Muscle of leg (tissue), 16 donors: ENCODE data around the gene SIN3A. TPM values are rescaled to one million over a fixed set of nuclear protein-coding genes. Genes with fewer than 3 reads are reported as not detected.
"Not testable (repeated sequence)": the region's sequence is repeated elsewhere in the genome, so short reads cannot be mapped to it uniquely, and the experiment has no call there.

Experiments
- DNase-seq: peaks from one replicate; pipeline ENCODE4 v3.0.0; 2013
- H3K27ac ChIP-seq: one replicate; pipeline ENCODE4 v1.5.1; 2013; ENCODE audit warnings: mild to moderate bottlenecking, low read length, control low read depth
- H3K27me3 ChIP-seq: one replicate; pipeline ENCODE4 v1.6.1; 2013; ENCODE audit warnings: low read length; ENCODE audit not compliant: control insufficient read depth, insufficient read depth
- H3K36me3 ChIP-seq: one replicate; pipeline ENCODE4 v1.6.1; 2013; ENCODE audit warnings: low read length; ENCODE audit not compliant: control insufficient read depth, insufficient read depth
- H3K4me1 ChIP-seq: one replicate; pipeline ENCODE4 v1.6.1; 2013; ENCODE audit warnings: low read length; ENCODE audit not compliant: control insufficient read depth, insufficient read depth
- H3K4me3 ChIP-seq: one replicate; pipeline ENCODE4 v1.5.1; 2013; ENCODE audit warnings: low read length, control low read depth
- H3K9me3 ChIP-seq: replicated peaks from 2 replicates; pipeline ENCODE4 v1.6.1; 2013; ENCODE audit warnings: low read depth, low read length; ENCODE audit not compliant: control insufficient read depth
- WGBS: methylation state at CpG from one replicate; pipeline ENCODE4 v1.1.5; 2013; ENCODE audit warnings: missing lambda C conversion rate; ENCODE audit not compliant: insufficient coverage; 5-methylcytosine and 5-hydroxymethylcytosine counted together
- long read RNA-seq, 11 donors: transcript quantifications; one replicate each; lab custom pipeline, GENCODE V29; 2026
- polyA plus RNA-seq, 8 donors: library from polyadenylated mRNA; unstranded; fragments of 120-200 nt; gene quantifications; one replicate each; pipeline versions ENCODE4 v1.2.1 to v1.2.3, GENCODE V29; 2013; ENCODE audit warnings: inconsistent platforms in 1 of 8, low replicate concordance in 1 of 8; ENCODE audit not compliant: insufficient read length in 8 of 8, insufficient read depth in 1 of 8
- total RNA-seq: library from RNA; stranded (reverse); fragments of 120-200 nt; gene quantifications from one replicate; pipeline ENCODE4 v1.2.4, GENCODE V29; 2013

SIN3A gene
- total RNA-seq = 21.8 TPM
- 10 to 100 TPM; 26.1 to 36.6 (median 30.6) TPM for polyA plus RNA-seq
- long read RNA-seq, donor 1 = 0 reads
- long read RNA-seq, donor 2 = 0 reads
- long read RNA-seq, donor 3, partial matches to known transcripts = 7 of 7 reads
- long read RNA-seq, donor 3, other reads (novel, unspliced or antisense) = 0 of 7 reads
- long read RNA-seq, donor 4, partial matches to known transcripts = 7 of 7 reads
- long read RNA-seq, donor 4, other reads (novel, unspliced or antisense) = 0 of 7 reads
- long read RNA-seq, donor 5, full-length matches to known transcripts = 6 of 14 reads
- long read RNA-seq, donor 5, partial matches to known transcripts = 8 of 14 reads
- long read RNA-seq, donor 5, other reads (novel, unspliced or antisense) = 0 of 14 reads
- long read RNA-seq, donor 6, full-length matches to known transcripts = 4 of 9 reads
- long read RNA-seq, donor 6, partial matches to known transcripts = 5 of 9 reads
- long read RNA-seq, donor 6, other reads (novel, unspliced or antisense) = 0 of 9 reads
- long read RNA-seq, donor 7, partial matches to known transcripts = 0 of 2 reads
- long read RNA-seq, donor 7, other reads (novel, unspliced or antisense) = 0 of 2 reads
- long read RNA-seq, donor 8, full-length matches to known transcripts = 2 of 2 reads
- long read RNA-seq, donor 8, partial matches to known transcripts = 0 of 2 reads
- long read RNA-seq, donor 8, other reads (novel, unspliced or antisense) = 0 of 2 reads
- long read RNA-seq, donor 9, full-length matches to known transcripts = 7 of 7 reads
- long read RNA-seq, donor 9, partial matches to known transcripts = 0 of 7 reads
- long read RNA-seq, donor 9, other reads (novel, unspliced or antisense) = 0 of 7 reads
- long read RNA-seq, donor 10, full-length matches to known transcripts = 4 of 9 reads
- long read RNA-seq, donor 10, partial matches to known transcripts = 5 of 9 reads
- long read RNA-seq, donor 10, other reads (novel, unspliced or antisense) = 0 of 9 reads
- long read RNA-seq, donor 11, partial matches to known transcripts = 0 of 2 reads
- long read RNA-seq, donor 11, other reads (novel, unspliced or antisense) = 0 of 2 reads

- peak; percentile 100 for DNase-seq
- peaks cover 12% of the 10 kb centered on the region for H3K4me1 ChIP-seq
- H3K27ac ChIP-seq = peak within 1 kb of the TSS; percentile 100
- H3K36me3 ChIP-seq = peaks cover 9% of the 10 kb centered on the region
- WGBS = 0% methylated on average over 18 of the region's 39 CpGs
- H3K9me3 ChIP-seq = no peaks in the 10 kb centered on the region
- no peaks in the 10 kb centered on the region for H3K27me3 ChIP-seq
- peak within 1 kb of the TSS; percentile 90 for H3K4me3 ChIP-seq
These were observed at the start of gene SIN3A for GRCh38 chr15:75451674-75452363. Gene SIN3A (minus strand): TSS chr15:75451690. CDS start chr15:75430375, 21,315 bp downstream.

- Histone ChIP-seq H3K36me3 (peaks cover 34% of the 10 kb centered on the region), H3K27me3 (no peaks in the 10 kb centered on the region), H3K9me3 (peaks cover 3% of the 10 kb centered on the region), H3K4me3 (no peak overlapping the region), H3K27ac (no peak overlapping the region), H3K4me1 (no peaks in the 10 kb centered on the region)
- DNase-seq = no peak
- 100% methylated on average over 2 of the region's 4 CpGs for WGBS
These were observed 42.2 kb upstream of the SIN3A start for GRCh38 chr15:75493732-75494131.

DNA sequence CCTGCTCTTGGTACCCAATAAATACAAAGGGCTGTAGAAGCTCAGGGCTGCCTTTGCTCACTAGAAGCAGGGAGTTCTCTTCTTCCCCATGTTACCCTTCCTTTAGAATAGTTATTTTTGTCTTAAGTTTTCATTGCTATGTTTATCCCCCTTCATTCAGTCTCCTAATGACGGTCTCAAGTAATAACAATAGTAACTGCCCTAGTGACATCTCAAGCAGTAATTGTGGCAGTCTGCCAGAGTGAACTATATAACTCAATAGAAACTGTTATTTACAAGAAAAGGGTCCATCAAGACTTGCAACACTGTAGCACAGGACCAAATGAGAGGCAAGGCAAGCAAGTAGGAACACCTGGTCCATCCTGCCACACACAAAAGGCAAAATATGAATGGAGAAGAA lies 32.5 kb upstream of the SIN3A start:
- H3K9me3 ChIP-seq = peaks cover 9% of the 10 kb centered on the region
- no peak overlapping the region for H3K4me3 ChIP-seq
- WGBS = no CpG with 5 or more reads among the region's 1 CpG
- no peak overlapping the region for H3K27ac ChIP-seq
- H3K36me3 ChIP-seq = peaks cover 31% of the 10 kb centered on the region
- H3K27me3 ChIP-seq = no peaks in the 10 kb centered on the region
- H3K4me1 ChIP-seq = no peaks in the 10 kb centered on the region
- no peak for DNase-seq

GRCh38 chr15:75483556-75483955 lies 32.1 kb upstream of the SIN3A start:
- WGBS = 100% methylated on average over 1 of the region's 5 CpGs
- not testable (repeated sequence) for H3K4me1 ChIP-seq, H3K4me3 ChIP-seq, H3K27ac ChIP-seq, H3K9me3 ChIP-seq, H3K27me3 ChIP-seq, DNase-seq
- peaks cover 33% of the 10 kb centered on the region for H3K36me3 ChIP-seq

- DNase-seq = no peak
- no CpG with 5 or more reads among the region's 1 CpG for WGBS
These were observed 31.6 kb upstream of the SIN3A start for GRCh38 chr15:75483106-75483505.

DNA sequence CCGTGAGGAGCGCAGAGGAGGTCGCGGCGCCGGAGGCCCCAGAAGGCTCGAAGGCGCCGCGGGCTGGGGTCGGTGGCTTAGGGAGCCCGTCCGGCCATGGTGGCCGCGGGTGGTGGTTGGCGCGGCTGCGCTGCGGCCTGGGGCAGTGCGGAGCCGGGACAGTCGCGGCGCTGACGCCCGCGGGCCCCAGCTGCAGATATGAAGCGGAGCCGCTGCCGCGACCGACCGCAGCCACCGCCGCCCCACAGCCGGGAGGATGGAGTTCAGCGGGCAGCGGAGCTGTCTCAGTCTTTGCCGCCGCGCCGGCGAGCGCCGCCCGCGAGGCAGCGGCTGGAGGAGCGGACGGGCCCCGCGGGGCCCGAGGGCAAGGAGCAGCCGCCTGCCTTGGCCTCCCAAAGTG lies 29.0 kb upstream of the SIN3A start:
- not testable (repeated sequence) for H3K9me3 ChIP-seq, H3K27ac ChIP-seq, H3K27me3 ChIP-seq, DNase-seq, H3K4me1 ChIP-seq, H3K4me3 ChIP-seq
- H3K36me3 ChIP-seq = peaks cover 31% of the 10 kb centered on the region
- 98% methylated on average over 23 of the region's 54 CpGs for WGBS

More at GRCh38 chr15:75483106-75483505, 31.6 kb upstream of the SIN3A start:
- no peaks in the 10 kb centered on the region for H3K27me3 ChIP-seq
- H3K4me1 ChIP-seq = no peaks in the 10 kb centered on the region
- no peak overlapping the region for H3K27ac ChIP-seq
- peaks cover 32% of the 10 kb centered on the region for H3K36me3 ChIP-seq
- H3K4me3 ChIP-seq = no peak overlapping the region
- H3K9me3 ChIP-seq = peaks cover 9% of the 10 kb centered on the region

GRCh38 chr15:75479670-75480069 lies 28.2 kb upstream of the SIN3A start:
- Histone ChIP-seq H3K27ac (no peak overlapping the region), H3K9me3 (peaks cover 9% of the 10 kb centered on the region), H3K4me3 (no peak overlapping the region), H3K36me3 (peaks cover 35% of the 10 kb centered on the region), H3K4me1 (no peaks in the 10 kb centered on the region), H3K27me3 (no peaks in the 10 kb centered on the region)
- 100% methylated on average over 1 of the region's 2 CpGs for WGBS
- no peak for DNase-seq

DNA sequence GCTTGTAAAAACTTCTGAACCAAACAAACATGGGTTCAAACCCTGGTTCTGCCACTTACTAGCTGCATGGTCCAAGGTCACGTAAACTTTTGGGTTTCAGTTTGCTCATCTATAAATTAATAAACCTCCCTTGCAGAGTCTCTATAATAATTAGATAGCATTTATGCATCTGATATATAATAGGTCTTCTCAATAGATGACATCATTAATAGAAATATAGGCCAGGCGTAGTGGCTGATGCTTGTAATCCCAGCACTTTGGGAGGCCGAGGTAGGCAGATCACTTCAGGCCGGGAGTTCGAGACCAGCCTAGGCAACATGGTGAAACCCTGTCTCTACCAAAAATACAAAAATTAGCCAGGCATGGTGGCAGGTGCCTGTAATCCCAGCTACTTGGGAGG lies 25.6 kb upstream of the SIN3A start:
- H3K4me1 ChIP-seq, H3K27ac ChIP-seq, H3K4me3 ChIP-seq, H3K9me3 ChIP-seq, H3K27me3 ChIP-seq, DNase-seq: not testable (repeated sequence)
- peaks cover 38% of the 10 kb centered on the region for H3K36me3 ChIP-seq
- no CpG with 5 or more reads among the region's 5 CpGs for WGBS

- WGBS = no CpG with 5 or more reads among the region's 2 CpGs
- Histone ChIP-seq H3K27ac (no peak overlapping the region), H3K36me3 (peaks cover 72% of the 10 kb centered on the region), H3K4me1 (no peaks in the 10 kb centered on the region), H3K9me3 (no peaks in the 10 kb centered on the region), H3K27me3 (no peaks in the 10 kb centered on the region), H3K4me3 (no peak overlapping the region)
- DNase-seq = no peak
These were observed 17.6 kb upstream of the SIN3A start for GRCh38 chr15:75468913-75469598.
